ENCODE data around the gene TRIM29.

TRIM29 gene

GRCh38 chr11:120109531-120109930, 28.4 kb downstream of the TRIM29 start:
- Histone ChIP-seq H3K4ac (ENCODE audit: low read length) (no peak overlapping the region), H3K9me3 (replicated peaks in 1 of 2; ENCODE audit: control insufficient read depth in 2 of 2, insufficient read depth in 1 of 2, low read depth in 1 of 2, low read length in 2 of 2) (peaks cover 0 to 6% of the 10 kb centered on the region in 2 donors), H3K4me3 (ENCODE audit: low read length in 2 of 2) (no peak overlapping the region), H3K14ac (ENCODE audit: low read length) (no peak overlapping the region), H3K36me3 (replicated peaks in 1 of 2; ENCODE audit: control insufficient read depth in 2 of 2, insufficient read depth in 2 of 2, low read length in 2 of 2) (no peaks in the 10 kb centered on the region), H4K91ac (ENCODE audit: low read depth, low read length, poor library complexity) (no peak overlapping the region), H3K23ac (ENCODE audit: low read depth, low read length, poor library complexity) (no peak overlapping the region), H3K9ac (ENCODE audit: low read depth, low read length, poor library complexity) (peak overlapping the region; percentile 16), H2AFZ (ENCODE audit: low read length) (no peak overlapping the region), H3K27me3 (ENCODE audit: control insufficient read depth in 3 of 3, insufficient read depth in 3 of 3, low read depth in 1 of 3, low read length in 3 of 3) (peaks cover 0 to 52% (median 0%) of the 10 kb centered on the region in 3 experiments), H2BK12ac (ENCODE audit: low read length) (no peak overlapping the region), H2BK15ac (ENCODE audit: low read length) (peak overlapping the region; percentile 9), H2AK5ac (ENCODE audit: low read depth, low read length) (peak overlapping the region; percentile 30), H3K4me1 (ENCODE audit: control insufficient read depth in 2 of 2, insufficient read depth in 1 of 2, low read depth in 1 of 2, low read length in 2 of 2) (peaks cover 0 to 7% of the 10 kb centered on the region in 2 donors), H3K27ac (replicated peaks; ENCODE audit: low read length) (no peak overlapping the region), H3K4me2 (ENCODE audit: insufficient read depth, low read length, poor library complexity, severe bottlenecking) (no peak overlapping the region), H3K18ac (ENCODE audit: low read length) (peak overlapping the region; percentile 66), H4K8ac (ENCODE audit: low read depth, low read length) (no peak overlapping the region), H2BK5ac (ENCODE audit: low read length) (no peak overlapping the region), H3K79me1 (ENCODE audit: low read depth, low read length) (no peaks in the 10 kb centered on the region), H2BK120ac (ENCODE audit: low read depth, low read length) (no peak overlapping the region)
- no CpG with 5 or more reads among the region's 5 CpGs for WGBS, 2 donors (ENCODE audit: extremely low coverage in 2 of 2, insufficient read length in 2 of 2, insufficient replicate concordance in 1 of 2)
- DNase-seq (ENCODE audit: low spot score): no peak

GRCh38 chr11:120108785-120109168, 29.1 kb downstream of the TRIM29 start:
- Histone ChIP-seq H2AK5ac (ENCODE audit: low read depth, low read length) (peak overlapping the region; percentile 20), H3K9ac (ENCODE audit: low read depth, low read length, poor library complexity) (no peak overlapping the region), H3K36me3 (replicated peaks in 1 of 2; ENCODE audit: control insufficient read depth in 2 of 2, insufficient read depth in 2 of 2, low read length in 2 of 2) (no peaks in the 10 kb centered on the region), H3K27ac (replicated peaks; ENCODE audit: low read length) (no peak overlapping the region), H2AFZ (ENCODE audit: low read length) (no peak overlapping the region), H2BK12ac (ENCODE audit: low read length) (no peak overlapping the region), H3K9me3 (replicated peaks in 1 of 2; ENCODE audit: control insufficient read depth in 2 of 2, insufficient read depth in 1 of 2, low read depth in 1 of 2, low read length in 2 of 2) (peaks cover 0 to 6% of the 10 kb centered on the region in 2 donors), H3K4me1 (ENCODE audit: control insufficient read depth in 2 of 2, insufficient read depth in 1 of 2, low read depth in 1 of 2, low read length in 2 of 2) (peaks cover 0 to 10% of the 10 kb centered on the region in 2 donors), H2BK15ac (ENCODE audit: low read length) (peak overlapping the region; percentile 64), H3K4ac (ENCODE audit: low read length) (no peak overlapping the region), H3K4me2 (ENCODE audit: insufficient read depth, low read length, poor library complexity, severe bottlenecking) (no peak overlapping the region), H3K18ac (ENCODE audit: low read length) (no peak overlapping the region), H3K79me1 (ENCODE audit: low read depth, low read length) (no peaks in the 10 kb centered on the region), H2BK5ac (ENCODE audit: low read length) (no peak overlapping the region), H3K4me3 (ENCODE audit: low read length in 2 of 2) (no peak overlapping the region), H3K27me3 (ENCODE audit: control insufficient read depth in 3 of 3, insufficient read depth in 3 of 3, low read depth in 1 of 3, low read length in 3 of 3) (peaks cover 0 to 49% (median 0%) of the 10 kb centered on the region in 3 experiments), H4K91ac (ENCODE audit: low read depth, low read length, poor library complexity) (no peak overlapping the region), H3K14ac (ENCODE audit: low read length) (no peak overlapping the region), H2BK120ac (ENCODE audit: low read depth, low read length) (peak overlapping the region; percentile 45), H4K8ac (ENCODE audit: low read depth, low read length) (no peak overlapping the region), H3K23ac (ENCODE audit: low read depth, low read length, poor library complexity) (no peak overlapping the region)
- DNase-seq (ENCODE audit: low spot score): no peak
- no CpG with 5 or more reads among the region's 6 CpGs for WGBS, 2 donors (ENCODE audit: extremely low coverage in 2 of 2, insufficient read length in 2 of 2, insufficient replicate concordance in 1 of 2)

GRCh38 chr11:120108154-120108784, 29.6 kb downstream of the TRIM29 start:
- no peaks in the 10 kb centered on the region for H3K79me1 ChIP-seq (ENCODE audit: low read depth, low read length)
- DNase-seq (ENCODE audit: low spot score): peak; percentile 74
- WGBS, 2 donors (ENCODE audit: extremely low coverage in 2 of 2, insufficient read length in 2 of 2, insufficient replicate concordance in 1 of 2): no CpG with 5 or more reads among the region's 6 CpGs
- no peak overlapping the region for H3K23ac ChIP-seq (ENCODE audit: low read depth, low read length, poor library complexity)
- no peak overlapping the region for H4K91ac ChIP-seq (ENCODE audit: low read depth, low read length, poor library complexity)
- H3K4me1 ChIP-seq (ENCODE audit: control insufficient read depth in 2 of 2, insufficient read depth in 1 of 2, low read depth in 1 of 2, low read length in 2 of 2): peaks cover 0 to 10% of the 10 kb centered on the region in 2 donors
- no peaks in the 10 kb centered on the region for H3K36me3 ChIP-seq (replicated peaks in 1 of 2; ENCODE audit: control insufficient read depth in 2 of 2, insufficient read depth in 2 of 2, low read length in 2 of 2)
- H3K4me2 ChIP-seq (ENCODE audit: insufficient read depth, low read length, poor library complexity, severe bottlenecking): no peak overlapping the region
- peak overlapping the region; percentile 20 for H2AK5ac ChIP-seq (ENCODE audit: low read depth, low read length)
- peak overlapping the region; percentile 45 for H2BK120ac ChIP-seq (ENCODE audit: low read depth, low read length)
- H2BK15ac ChIP-seq (ENCODE audit: low read length): peak overlapping the region; percentile 64
- H4K8ac ChIP-seq (ENCODE audit: low read depth, low read length): no peak overlapping the region
- H2AFZ ChIP-seq (ENCODE audit: low read length): no peak overlapping the region
- H3K27me3 ChIP-seq (ENCODE audit: control insufficient read depth in 3 of 3, insufficient read depth in 3 of 3, low read depth in 1 of 3, low read length in 3 of 3): peaks cover 0 to 46% (median 0%) of the 10 kb centered on the region in 3 experiments
- H3K14ac ChIP-seq (ENCODE audit: low read length): no peak overlapping the region
- H3K27ac ChIP-seq (replicated peaks; ENCODE audit: low read length): no peak overlapping the region
- peaks cover 0 to 6% of the 10 kb centered on the region in 2 donors for H3K9me3 ChIP-seq (replicated peaks in 1 of 2; ENCODE audit: control insufficient read depth in 2 of 2, insufficient read depth in 1 of 2, low read depth in 1 of 2, low read length in 2 of 2)
- no peak overlapping the region for H3K9ac ChIP-seq (ENCODE audit: low read depth, low read length, poor library complexity)
- no peak overlapping the region for H3K4ac ChIP-seq (ENCODE audit: low read length)
- no peak overlapping the region for H2BK5ac ChIP-seq (ENCODE audit: low read length)
- peak overlapping the region; percentile 2 for H3K18ac ChIP-seq (ENCODE audit: low read length)
- H3K4me3 ChIP-seq (ENCODE audit: low read length in 2 of 2): no peak overlapping the region
- no peak overlapping the region for H2BK12ac ChIP-seq (ENCODE audit: low read length)

GRCh38 chr11:120107692-120108091, 30.2 kb downstream of the TRIM29 start:
- Histone ChIP-seq H3K27ac (replicated peaks; ENCODE audit: low read length) (no peak overlapping the region), H3K27me3 (ENCODE audit: control insufficient read depth in 3 of 3, insufficient read depth in 3 of 3, low read depth in 1 of 3, low read length in 3 of 3) (peaks cover 0 to 40% (median 0%) of the 10 kb centered on the region in 3 experiments), H3K18ac (ENCODE audit: low read length) (peak overlapping the region; percentile 73), H3K4me3 (ENCODE audit: low read length in 2 of 2) (no peak overlapping the region), H3K14ac (ENCODE audit: low read length) (peak overlapping the region; percentile 5), H4K91ac (ENCODE audit: low read depth, low read length, poor library complexity) (no peak overlapping the region), H2AK5ac (ENCODE audit: low read depth, low read length) (peak overlapping the region; percentile 26), H3K79me1 (ENCODE audit: low read depth, low read length) (no peaks in the 10 kb centered on the region), H3K4ac (ENCODE audit: low read length) (no peak overlapping the region), H2BK120ac (ENCODE audit: low read depth, low read length) (no peak overlapping the region), H3K36me3 (replicated peaks in 1 of 2; ENCODE audit: control insufficient read depth in 2 of 2, insufficient read depth in 2 of 2, low read length in 2 of 2) (no peaks in the 10 kb centered on the region), H2BK5ac (ENCODE audit: low read length) (no peak overlapping the region), H3K9me3 (replicated peaks in 1 of 2; ENCODE audit: control insufficient read depth in 2 of 2, insufficient read depth in 1 of 2, low read depth in 1 of 2, low read length in 2 of 2) (peaks cover 0 to 6% of the 10 kb centered on the region in 2 donors), H2BK12ac (ENCODE audit: low read length) (peak overlapping the region; percentile 79), H3K4me2 (ENCODE audit: insufficient read depth, low read length, poor library complexity, severe bottlenecking) (no peak overlapping the region), H3K4me1 (ENCODE audit: control insufficient read depth in 2 of 2, insufficient read depth in 1 of 2, low read depth in 1 of 2, low read length in 2 of 2) (peaks cover 0 to 13% of the 10 kb centered on the region in 2 donors), H3K23ac (ENCODE audit: low read depth, low read length, poor library complexity) (no peak overlapping the region), H3K9ac (ENCODE audit: low read depth, low read length, poor library complexity) (no peak overlapping the region), H2AFZ (ENCODE audit: low read length) (no peak overlapping the region), H2BK15ac (ENCODE audit: low read length) (peak overlapping the region; percentile 57), H4K8ac (ENCODE audit: low read depth, low read length) (no peak overlapping the region)
- WGBS, 2 donors (ENCODE audit: extremely low coverage in 2 of 2, insufficient read length in 2 of 2, insufficient replicate concordance in 1 of 2): no CpG with 5 or more reads among the region's 6 CpGs
- DNase-seq (ENCODE audit: low spot score): no peak

Measured in neuronal stem cell (in vitro differentiated cells).